ENCODE results near the gene DNAL4. TPM values are rescaled to one million over a fixed set of nuclear protein-coding genes. Genes with fewer than 3 reads are reported as not detected.
A peak's percentile ranks its signal among the peaks of the same experiment; 100 is the strongest.

DNAL4 gene
- total RNA-seq, 2 experiments from 2014 or later = 1.9 to 2.7 TPM

DNA sequence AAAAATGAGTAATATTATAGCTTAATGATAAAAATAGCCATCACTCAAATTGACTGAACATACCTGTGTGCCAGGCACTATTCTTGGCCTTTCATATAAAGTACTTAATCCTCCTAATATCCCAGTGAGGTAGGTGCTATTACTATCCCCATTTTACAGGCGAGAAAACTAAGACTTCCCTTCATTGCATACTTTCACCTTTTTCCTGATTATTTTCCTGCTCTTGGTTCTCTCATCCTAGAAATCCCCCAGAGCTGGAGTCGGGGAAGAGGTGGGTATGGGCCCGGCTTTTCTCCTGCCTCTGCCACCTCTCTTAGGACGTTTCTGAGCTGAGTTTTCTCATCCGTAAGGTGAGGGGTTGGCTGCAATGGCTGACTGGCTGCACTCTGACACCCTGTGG, 47.7 kb upstream of the DNAL4 start:
- no peak for DNase-seq
- H3K4me1 Mint-ChIP-seq (ENCODE audit: low read depth) = peaks cover 30% of the 10 kb centered on the region
- Histone ChIP-seq H3K4me3 (ENCODE audit: low read length) (no peak overlapping the region), H3K36me3 (ENCODE audit: insufficient read depth, low read length) (no peaks in the 10 kb centered on the region), H3K9me3 (ENCODE audit: control insufficient read depth in 1 of 2, insufficient read depth in 1 of 2, low read length in 2 of 2) (no peaks in the 10 kb centered on the region), H3K4me1 (ENCODE audit: insufficient read depth, low read length) (peaks cover 24% of the 10 kb centered on the region), H3K27me3 (ENCODE audit: control insufficient read depth in 1 of 2, insufficient read depth in 2 of 2, low read length in 2 of 2) (peaks cover 5 to 12% of the 10 kb centered on the region in 2 experiments), H3K27ac (ENCODE audit: low read depth in 1 of 2, low read length in 2 of 2) (no peak overlapping the region)
- H3K9me3 Mint-ChIP-seq = no peaks in the 10 kb centered on the region
- H3K27me3 Mint-ChIP-seq = peaks cover 21% of the 10 kb centered on the region
- peak overlapping the region; percentile 88 for H3K4me3 Mint-ChIP-seq
- intact Hi-C loops (cut with DNase I, micrococcal nuclease) = loop anchor here (2.0 to 5.0 kb wide), 4 partner anchors 43 to 109 kb away; partner anchors contain the start of gene SUN2 (in 1 of the 2)
- no peaks in the 10 kb centered on the region for H3K36me3 Mint-ChIP-seq (ENCODE audit: low read depth)
- POLR2A ChIA-PET = interaction anchor here (0.9 to 2.0 kb wide), 2 partner anchors 105 to 109 kb away, joined by 3 to 6 read pairs; no protein-coding TSS in a partner anchor
- ATAC-seq (ENCODE audit: poor library complexity) = no peak
- CTCF ChIA-PET = no interaction called here
- TF ChIP-seq, protein P1, sequence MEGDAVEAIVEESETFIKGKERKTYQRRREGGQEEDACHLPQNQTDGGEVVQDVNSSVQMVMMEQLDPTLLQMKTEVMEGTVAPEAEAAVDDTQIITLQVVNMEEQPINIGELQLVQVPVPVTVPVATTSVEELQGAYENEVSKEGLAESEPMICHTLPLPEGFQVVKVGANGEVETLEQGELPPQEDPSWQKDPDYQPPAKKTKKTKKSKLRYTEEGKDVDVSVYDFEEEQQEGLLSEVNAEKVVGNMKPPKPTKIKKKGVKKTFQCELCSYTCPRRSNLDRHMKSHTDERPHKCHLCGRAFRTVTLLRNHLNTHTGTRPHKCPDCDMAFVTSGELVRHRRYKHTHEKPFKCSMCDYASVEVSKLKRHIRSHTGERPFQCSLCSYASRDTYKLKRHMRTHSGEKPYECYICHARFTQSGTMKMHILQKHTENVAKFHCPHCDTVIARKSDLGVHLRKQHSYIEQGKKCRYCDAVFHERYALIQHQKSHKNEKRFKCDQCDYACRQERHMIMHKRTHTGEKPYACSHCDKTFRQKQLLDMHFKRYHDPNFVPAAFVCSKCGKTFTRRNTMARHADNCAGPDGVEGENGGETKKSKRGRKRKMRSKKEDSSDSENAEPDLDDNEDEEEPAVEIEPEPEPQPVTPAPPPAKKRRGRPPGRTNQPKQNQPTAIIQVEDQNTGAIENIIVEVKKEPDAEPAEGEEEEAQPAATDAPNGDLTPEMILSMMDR (IDR thresholded peaks at IDR 0.05) = no peak
- H3K27ac Mint-ChIP-seq = no peak overlapping the region

DNA sequence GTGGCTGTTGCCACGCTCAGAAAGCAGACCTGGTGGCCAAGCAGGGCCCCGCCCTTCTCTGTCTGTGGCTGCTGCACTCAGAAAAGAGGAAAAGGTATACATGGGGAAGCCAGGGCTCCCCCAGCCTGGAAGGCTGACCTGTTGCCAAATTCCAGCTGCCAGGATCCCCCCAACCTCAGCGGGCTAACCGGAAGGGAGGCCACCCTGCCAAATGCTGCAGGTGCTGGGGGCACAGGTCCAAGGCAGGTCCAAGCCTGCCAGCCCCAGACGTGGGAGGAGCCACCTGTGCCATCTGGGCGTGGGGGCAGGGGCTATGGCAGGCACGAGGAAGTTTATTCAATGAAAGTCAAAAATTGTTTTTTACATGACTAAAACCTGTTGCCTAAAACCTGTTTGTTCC, 47.3 kb upstream of the DNAL4 start:
- no peaks in the 10 kb centered on the region for H3K9me3 ChIP-seq (ENCODE audit: control insufficient read depth in 1 of 2, insufficient read depth in 1 of 2, low read length in 2 of 2)
- H3K27me3 Mint-ChIP-seq = peaks cover 21% of the 10 kb centered on the region
- H3K36me3 ChIP-seq (ENCODE audit: insufficient read depth, low read length) = no peaks in the 10 kb centered on the region
- no peak for DNase-seq
- no peak overlapping the region for H3K27ac Mint-ChIP-seq
- H3K4me1 ChIP-seq (ENCODE audit: insufficient read depth, low read length) = peaks cover 24% of the 10 kb centered on the region
- peaks cover 5 to 12% of the 10 kb centered on the region in 2 experiments for H3K27me3 ChIP-seq (ENCODE audit: control insufficient read depth in 1 of 2, insufficient read depth in 2 of 2, low read length in 2 of 2)
- H3K27ac ChIP-seq (ENCODE audit: low read depth in 1 of 2, low read length in 2 of 2) = no peak overlapping the region
- H3K4me3 Mint-ChIP-seq = peak overlapping the region; percentile 88
- ChIA-PET POLR2A (interaction anchor here (0.9 to 2.0 kb wide), 2 partner anchors 105 to 109 kb away, joined by 3 to 6 read pairs; no protein-coding TSS in a partner anchor), CTCF (no interaction called here)
- H3K36me3 Mint-ChIP-seq (ENCODE audit: low read depth) = no peaks in the 10 kb centered on the region
- no peak overlapping the region for H3K4me3 ChIP-seq (ENCODE audit: low read length)
- intact Hi-C loops (cut with DNase I, micrococcal nuclease) = loop anchor here (2.0 to 5.0 kb wide), 4 partner anchors 42 to 109 kb away; partner anchors contain the start of gene SUN2 (in 1 of the 2)
- H3K9me3 Mint-ChIP-seq = no peaks in the 10 kb centered on the region
- ATAC-seq (ENCODE audit: poor library complexity) = no peak
- TF ChIP-seq, protein P1 (IDR thresholded peaks at IDR 0.05) = no peak
- peaks cover 30% of the 10 kb centered on the region for H3K4me1 Mint-ChIP-seq (ENCODE audit: low read depth)

DNA sequence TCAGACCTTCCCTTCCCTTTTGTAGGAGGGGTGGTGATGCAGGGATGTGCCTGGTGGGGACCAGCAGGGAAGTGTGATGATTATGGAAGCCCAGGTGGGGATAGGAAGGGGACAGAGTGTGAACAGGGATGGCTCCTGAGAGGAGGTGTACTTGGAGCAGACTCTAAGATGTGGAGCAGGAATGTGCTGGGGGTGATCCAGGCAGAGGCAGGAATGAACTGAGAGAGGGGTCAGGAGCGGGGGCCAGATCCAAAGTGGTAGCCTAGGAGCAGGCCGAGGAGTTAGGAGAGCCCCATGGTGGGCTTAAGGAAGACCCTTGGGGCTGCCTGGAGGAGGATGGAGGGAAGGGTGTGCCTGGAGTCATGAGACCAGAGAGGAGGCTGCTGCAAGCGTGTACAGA, 46.2 kb upstream of the DNAL4 start:
- intact Hi-C loops (cut with DNase I, micrococcal nuclease) = loop anchor here (2.0 to 5.0 kb wide), 4 partner anchors 41 to 108 kb away; partner anchors contain the start of gene SUN2 (in 1 of the 2)
- ChIA-PET CTCF (no interaction called here), POLR2A (no interaction called here)
- Histone ChIP-seq H3K36me3 (ENCODE audit: insufficient read depth, low read length) (no peaks in the 10 kb centered on the region), H3K9me3 (ENCODE audit: control insufficient read depth in 1 of 2, insufficient read depth in 1 of 2, low read length in 2 of 2) (no peaks in the 10 kb centered on the region), H3K27me3 (ENCODE audit: control insufficient read depth in 1 of 2, insufficient read depth in 2 of 2, low read length in 2 of 2) (peaks cover 5 to 12% of the 10 kb centered on the region in 2 experiments), H3K4me3 (ENCODE audit: low read length) (no peak overlapping the region), H3K4me1 (ENCODE audit: insufficient read depth, low read length) (peaks cover 24% of the 10 kb centered on the region), H3K27ac (ENCODE audit: low read depth in 1 of 2, low read length in 2 of 2) (no peak overlapping the region)
- ATAC-seq (ENCODE audit: poor library complexity) = no peak
- Mint-ChIP-seq H3K9me3 (no peaks in the 10 kb centered on the region), H3K4me1 (ENCODE audit: low read depth) (peaks cover 30% of the 10 kb centered on the region), H3K27me3 (peaks cover 21% of the 10 kb centered on the region), H3K27ac (no peak overlapping the region), H3K36me3 (ENCODE audit: low read depth) (no peaks in the 10 kb centered on the region), H3K4me3 (peak overlapping the region; percentile 55)
- no peak for DNase-seq
- TF ChIP-seq, protein P1 (IDR thresholded peaks at IDR 0.05) = no peak
